ENCODE results near the gene KLK7. TPM values are rescaled to one million over a fixed set of nuclear protein-coding genes. Genes with fewer than 3 reads are reported as not detected.

KLK7 gene
- polyA plus RNA-seq, 1 of the 3 experiments (the other 2 are of a cell fraction): not detected

GRCh38 chr19:50944795-50945194 lies 38.9 kb downstream of the KLK7 start (continued):
- TF ChIP-seq REST (IDR thresholded peaks at IDR 0.05; ENCODE audit: low read depth, low read length) (no peak), RAD21 (IDR thresholded peaks at IDR 0.05; ENCODE audit: low read length) (no peak), SMC3 (IDR thresholded peaks at IDR 0.05; ENCODE audit: low read depth, low read length) (no peak), RFX5 (IDR thresholded peaks at IDR 0.05; ENCODE audit: low read length) (no peak)

GRCh38 chr19:50943074-50943828 lies 40.5 kb downstream of the KLK7 start:
- POLR2A ChIA-PET: no interaction called here
- Histone ChIP-seq H3K36me3 (replicated peaks in 1 of 2; ENCODE audit: control insufficient read depth in 1 of 2, insufficient read depth in 2 of 2, low read length in 1 of 2) (no peaks in the 10 kb centered on the region), H3K9ac (no peak overlapping the region), H3K4me2 (no peak overlapping the region), H3F3A (replicated peaks; ENCODE audit: insufficient read depth) (no peaks in the 10 kb centered on the region), H3K27ac (ENCODE audit: low read depth in 2 of 2, low read length in 1 of 2) (no peak overlapping the region), H4K20me1 (ENCODE audit: insufficient read depth) (no peaks in the 10 kb centered on the region), H3K9me2 (no peaks in the 10 kb centered on the region), H2AFZ (ENCODE audit: low read depth) (no peak overlapping the region), H3K9me3 (no peaks in the 10 kb centered on the region), H3K27me3 (ENCODE audit: insufficient read depth) (peaks cover 18% of the 10 kb centered on the region; the same call in 1 of the 2 replicates), H3K4me3 (ENCODE audit: low read depth in 2 of 2, low read length in 1 of 2) (no peak overlapping the region), H3K79me2 (ENCODE audit: insufficient read depth) (no peaks in the 10 kb centered on the region), H3K4me1 (ENCODE audit: control insufficient read depth in 1 of 2, insufficient read depth in 2 of 2, low read depth in 1 of 2, low read length in 1 of 2) (no peaks in the 10 kb centered on the region)
- TF ChIP-seq CTCF (IDR thresholded peaks at IDR 0.05): no peak
- no peak for TF ChIP-seq RCOR1 (IDR thresholded peaks at IDR 0.05; ENCODE audit: low read length)
- no peak for TF ChIP-seq SMC3 (IDR thresholded peaks at IDR 0.05; ENCODE audit: low read depth, low read length)
- TF ChIP-seq USF2 (IDR thresholded peaks at IDR 0.05; ENCODE audit: borderline replicate concordance, low read depth, low read length): no peak
- no peak for TF ChIP-seq TAF1 (IDR thresholded peaks at IDR 0.05; ENCODE audit: borderline replicate concordance, low read depth, low read length)
- no peak for TF ChIP-seq GABPA (IDR thresholded peaks at IDR 0.05; ENCODE audit: low read depth)
- no peak for TF ChIP-seq ELF1 (IDR thresholded peaks at IDR 0.05)
- TF ChIP-seq ZBTB33 (IDR thresholded peaks at IDR 0.05; ENCODE audit: borderline replicate concordance, low read depth): no peak
- no peak for TF ChIP-seq TCF12 (IDR thresholded peaks at IDR 0.05)
- CTCF ChIA-PET: interaction anchor here (1.0 to 1.5 kb wide), 2 partner anchors 13 to 22 kb away, joined by 3 read pairs; no protein-coding TSS in a partner anchor
- 16% methylated on average over 6 of the region's 10 CpGs for WGBS (ENCODE audit: low lambda C conversion rate)
- DNase-seq: no peak

All from SK-N-SH (cell line).